ENCODE data around the gene CIZ1.

The CIZ1 gene

GRCh38 chr9:128124873-128125579, 66.3 kb downstream of the CIZ1 start:
- peak; percentile 53 for DNase-seq

- DNase-seq, result no peak
These were observed 66.9 kb downstream of the CIZ1 start for GRCh38 chr9:128124451-128124850.

- DNase-seq, result no peak
These were observed 67.8 kb downstream of the CIZ1 start for GRCh38 chr9:128123451-128124080.

- DNase-seq, result no peak
These were observed 68.6 kb downstream of the CIZ1 start for GRCh38 chr9:128122809-128123175.

- no peak for DNase-seq
These were observed 69.2 kb downstream of the CIZ1 start for GRCh38 chr9:128121924-128122808.

- DNase-seq, result no peak
These were observed 69.9 kb downstream of the CIZ1 start for GRCh38 chr9:128121466-128121810.

- no peak for DNase-seq
These were observed 70.5 kb downstream of the CIZ1 start for GRCh38 chr9:128120741-128121465.

GRCh38 chr9:128120061-128120740, 71.2 kb downstream of the CIZ1 start:
- no peak for DNase-seq

GRCh38 chr9:128118971-128119665, 72.3 kb downstream of the CIZ1 start:
- DNase-seq, result no peak

- no peak for DNase-seq
These were observed 72.9 kb downstream of the CIZ1 start for GRCh38 chr9:128118472-128118857.

- DNase-seq, result peak; percentile 77
These were observed 73.5 kb downstream of the CIZ1 start for GRCh38 chr9:128117613-128118471.

- DNase-seq, result no peak
These were observed 75.0 kb downstream of the CIZ1 start for GRCh38 chr9:128116104-128117083.

All from fibroblast of skin of back (primary cell).